ENCODE data around the gene PAK5.

Gene PAK5

GRCh38 chr20:9831032-9831431 is 7.8 kb downstream of the PAK5 start:
- H3K4me3 ChIP-seq (ENCODE audit: control insufficient read depth, low read depth, low read length), result no peak overlapping the region
- DNase-seq (ENCODE audit: low read depth), result no peak
- TF ChIP-seq, protein P1, sequence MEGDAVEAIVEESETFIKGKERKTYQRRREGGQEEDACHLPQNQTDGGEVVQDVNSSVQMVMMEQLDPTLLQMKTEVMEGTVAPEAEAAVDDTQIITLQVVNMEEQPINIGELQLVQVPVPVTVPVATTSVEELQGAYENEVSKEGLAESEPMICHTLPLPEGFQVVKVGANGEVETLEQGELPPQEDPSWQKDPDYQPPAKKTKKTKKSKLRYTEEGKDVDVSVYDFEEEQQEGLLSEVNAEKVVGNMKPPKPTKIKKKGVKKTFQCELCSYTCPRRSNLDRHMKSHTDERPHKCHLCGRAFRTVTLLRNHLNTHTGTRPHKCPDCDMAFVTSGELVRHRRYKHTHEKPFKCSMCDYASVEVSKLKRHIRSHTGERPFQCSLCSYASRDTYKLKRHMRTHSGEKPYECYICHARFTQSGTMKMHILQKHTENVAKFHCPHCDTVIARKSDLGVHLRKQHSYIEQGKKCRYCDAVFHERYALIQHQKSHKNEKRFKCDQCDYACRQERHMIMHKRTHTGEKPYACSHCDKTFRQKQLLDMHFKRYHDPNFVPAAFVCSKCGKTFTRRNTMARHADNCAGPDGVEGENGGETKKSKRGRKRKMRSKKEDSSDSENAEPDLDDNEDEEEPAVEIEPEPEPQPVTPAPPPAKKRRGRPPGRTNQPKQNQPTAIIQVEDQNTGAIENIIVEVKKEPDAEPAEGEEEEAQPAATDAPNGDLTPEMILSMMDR (IDR thresholded peaks at IDR 0.05; ENCODE audit: control insufficient read depth, insufficient read depth, low read depth, low read length, missing control alignments), result no peak

- H3K4me3 ChIP-seq (ENCODE audit: control insufficient read depth, low read depth, low read length), result no peak overlapping the region
- TF ChIP-seq, protein P1 (IDR thresholded peaks at IDR 0.05; ENCODE audit: control insufficient read depth, insufficient read depth, low read depth, low read length, missing control alignments), result no peak
- no peak for DNase-seq (ENCODE audit: low read depth)
Observed at GRCh38 chr20:9829835-9830234, 9.0 kb downstream of the PAK5 start.

DNA sequence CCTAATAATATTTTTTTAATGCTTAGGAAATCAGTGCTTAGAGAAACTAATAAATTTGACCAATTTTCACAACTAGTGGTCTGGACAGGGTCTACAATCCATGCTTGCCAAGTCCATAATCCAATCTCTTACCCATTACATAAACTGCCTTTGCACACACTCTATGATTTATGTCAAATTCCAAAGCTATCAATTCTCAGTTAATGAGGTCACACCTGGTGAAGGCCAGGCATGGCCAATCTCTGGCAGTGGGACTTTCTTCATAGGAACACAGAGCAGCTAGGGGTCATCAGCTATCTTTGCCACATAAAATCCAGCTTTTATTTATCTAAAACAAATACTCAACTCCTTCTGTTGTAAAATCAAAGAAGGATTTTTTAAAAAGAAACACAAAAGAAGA is 21.2 kb downstream of the PAK5 start:
- TF ChIP-seq, protein P1 (IDR thresholded peaks at IDR 0.05; ENCODE audit: control insufficient read depth, insufficient read depth, low read depth, low read length, missing control alignments), result no peak
- no peak overlapping the region for H3K4me3 ChIP-seq (ENCODE audit: control insufficient read depth, low read depth, low read length)
- DNase-seq (ENCODE audit: low read depth), result no peak

DNA sequence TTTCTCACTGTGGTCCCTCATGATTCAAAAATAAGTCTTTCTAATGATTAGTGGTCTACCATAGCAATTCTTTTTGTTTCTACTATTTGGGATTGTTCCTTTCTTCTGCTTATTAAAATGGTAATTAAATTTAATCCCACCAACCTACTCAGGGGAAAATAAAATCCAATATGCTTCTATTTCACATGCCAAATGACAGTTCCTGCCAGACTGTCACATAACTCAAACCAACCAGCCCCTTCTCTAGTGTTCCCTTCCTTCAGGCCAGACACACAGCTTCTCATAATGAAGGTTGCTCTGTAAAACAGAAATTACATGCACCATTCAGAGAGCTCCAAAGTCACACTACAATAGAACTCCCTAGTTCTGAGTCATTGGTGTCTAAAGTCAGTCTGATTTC is 23.2 kb downstream of the PAK5 start:
- TF ChIP-seq, protein P1 (IDR thresholded peaks at IDR 0.05; ENCODE audit: control insufficient read depth, insufficient read depth, low read depth, low read length, missing control alignments), result no peak
- H3K4me3 ChIP-seq (ENCODE audit: control insufficient read depth, low read depth, low read length), result no peak overlapping the region
- no peak for DNase-seq (ENCODE audit: low read depth)

DNA sequence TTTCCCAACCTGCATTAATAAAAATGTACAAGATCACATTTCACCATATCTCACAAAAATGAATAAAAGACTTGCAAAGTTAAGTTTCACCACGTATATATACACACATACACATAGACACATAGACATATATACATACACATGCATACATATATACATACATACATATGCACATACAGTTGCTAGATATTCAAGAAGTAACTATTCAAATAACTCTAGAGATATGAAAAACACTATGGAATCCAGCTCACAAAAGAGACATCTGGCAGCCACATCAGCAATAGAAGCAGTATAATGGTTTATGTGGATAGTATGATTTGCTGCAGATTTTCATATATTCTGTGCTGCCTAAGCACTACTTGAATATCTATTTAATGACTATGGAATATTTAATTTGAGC is 28.1 kb downstream of the PAK5 start:
- TF ChIP-seq, protein P1 (IDR thresholded peaks at IDR 0.05; ENCODE audit: control insufficient read depth, insufficient read depth, low read depth, low read length, missing control alignments), result no peak
- no peak overlapping the region for H3K4me3 ChIP-seq (ENCODE audit: control insufficient read depth, low read depth, low read length)
- DNase-seq (ENCODE audit: low read depth), result no peak

GRCh38 chr20:9809271-9809670 is 29.6 kb downstream of the PAK5 start:
- TF ChIP-seq, protein P1 (IDR thresholded peaks at IDR 0.05; ENCODE audit: control insufficient read depth, insufficient read depth, low read depth, low read length, missing control alignments), result no peak
- H3K4me3 ChIP-seq (ENCODE audit: control insufficient read depth, low read depth, low read length), result no peak overlapping the region
- no peak for DNase-seq (ENCODE audit: low read depth)

DNA sequence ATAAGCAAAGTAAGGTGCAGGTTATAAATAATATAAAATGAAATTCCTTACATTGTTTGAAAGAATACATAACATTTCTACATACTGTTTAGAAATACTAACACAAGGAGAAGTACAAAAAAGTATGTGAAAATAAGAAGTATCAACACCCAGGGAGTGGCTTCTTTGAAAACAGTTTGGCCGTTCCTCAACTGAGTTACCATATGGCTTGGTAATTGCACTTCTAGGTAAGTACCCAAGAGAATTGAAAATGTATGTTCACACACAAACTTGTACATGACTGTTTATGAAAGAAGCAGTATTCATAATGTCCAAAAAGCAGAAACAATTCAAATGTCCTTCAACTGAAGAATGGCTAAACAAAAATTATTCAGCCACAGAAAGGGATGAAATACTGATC is 30.7 kb downstream of the PAK5 start:
- no peak for DNase-seq (ENCODE audit: low read depth)
- TF ChIP-seq, protein P1 (IDR thresholded peaks at IDR 0.05; ENCODE audit: control insufficient read depth, insufficient read depth, low read depth, low read length, missing control alignments), result no peak
- no peak overlapping the region for H3K4me3 ChIP-seq (ENCODE audit: control insufficient read depth, low read depth, low read length)
